GM23248 (cell line): ENCODE data around the gene FLT1. TPM values are rescaled to one million over a fixed set of nuclear protein-coding genes. Genes with fewer than 3 reads are reported as not detected.

Experiments
- DNase-seq: peaks from one replicate; pipeline ENCODE4 v3.0.0-alpha.2; 2015
- H2AFZ ChIP-seq: fragments of 200-600 bp; sonication (generic); 2 replicates; pipeline ENCODE4 v1.6.1; 2016; ENCODE audit warnings: antibody characterized with exemption
- H3F3A ChIP-seq: fragments of 200-600 bp; sonication (generic); 2 replicates; pipeline ENCODE4 v1.6.1; 2016; ENCODE audit warnings: mild to moderate bottlenecking, antibody characterized with exemption, mixed run types; ENCODE audit not compliant: insufficient read depth
- H3K27ac ChIP-seq: fragments of 200-600 bp; sonication (generic); 2 replicates; pipeline ENCODE4 v1.5.1; 2016; ENCODE audit warnings: mild to moderate bottlenecking
- H3K27me3 ChIP-seq: fragments of 200-600 bp; sonication (generic); replicated peaks from 2 replicates; pipeline ENCODE4 v1.6.1; 2016; ENCODE audit warnings: mild to moderate bottlenecking; ENCODE audit not compliant: insufficient read depth
- H3K36me3 ChIP-seq: fragments of 200-600 bp; sonication (generic); 2 replicates; pipeline ENCODE4 v1.6.1; 2016; ENCODE audit warnings: low read depth, mild to moderate bottlenecking
- H3K4me1 ChIP-seq: fragments of 200-600 bp; sonication (generic); 2 replicates; pipeline ENCODE4 v1.6.1; 2016; ENCODE audit warnings: mild to moderate bottlenecking; ENCODE audit not compliant: insufficient read depth
- H3K4me2 ChIP-seq: fragments of 200-600 bp; sonication (generic); one replicate; pipeline ENCODE4 v1.6.1; 2016; ENCODE audit warnings: mild to moderate bottlenecking; ENCODE audit not compliant: unreplicated experiment
- H3K4me3 ChIP-seq: fragments of 200-600 bp; sonication (generic); 2 replicates; pipeline ENCODE4 v1.5.1; 2016; ENCODE audit warnings: mild to moderate bottlenecking
- H3K79me2 ChIP-seq: fragments of 200-600 bp; sonication (generic); 2 replicates; pipeline ENCODE4 v1.6.1; 2016; ENCODE audit warnings: mild to moderate bottlenecking; ENCODE audit not compliant: insufficient read depth
- H3K9ac ChIP-seq: fragments of 200-600 bp; sonication (generic); 2 replicates; pipeline ENCODE4 v1.6.1; 2016; ENCODE audit warnings: mild to moderate bottlenecking
- H3K9me2 ChIP-seq: fragments of 200-600 bp; sonication (generic); 2 replicates; pipeline ENCODE4 v1.6.1; 2016; ENCODE audit warnings: mixed run types, mild to moderate bottlenecking, moderate library complexity; ENCODE audit not compliant: insufficient read depth
- H3K9me3 ChIP-seq: fragments of 200-600 bp; sonication (generic); one replicate; pipeline ENCODE4 v1.6.1; 2017; ENCODE audit warnings: low read depth
- H4K20me1 ChIP-seq: fragments of 200-600 bp; sonication (generic); 2 replicates; pipeline ENCODE4 v1.6.0; 2016; ENCODE audit not compliant: insufficient read depth
- EZH2 ChIP-seq: fragments of 200-600 bp; sonication (generic); IDR thresholded peaks from 2 replicates; pipeline ENCODE4 v1.6.1; 2018; ENCODE audit warnings: antibody characterized with exemption, mild to moderate bottlenecking; ENCODE audit not compliant: insufficient read depth, poor library complexity, severe bottlenecking
- EZH2phosphoT487 ChIP-seq: fragments of 200-600 bp; sonication (generic); IDR thresholded peaks from 2 replicates; pipeline ENCODE4 v1.6.1; 2018; ENCODE audit warnings: antibody characterized with exemption, moderate library complexity, mild to moderate bottlenecking, low read depth; ENCODE audit not compliant: insufficient read depth
- WGBS, 2 experiments: methylation state at CpG; one replicate each; pipeline ENCODE4 v1.1.6; 2015 to 2017; ENCODE audit warnings: low lambda C conversion rate in 2 of 2, low coverage in 1 of 2; ENCODE audit errors: missing lambda C conversion rate in 2 of 2; 5-methylcytosine and 5-hydroxymethylcytosine counted together
- in situ Hi-C: fragments of 300-500 bp; cut with MboI; formaldehyde crosslinking; loops from 2 replicates; pipeline ENCODE4 v1.15.0; 2020
- polyA plus RNA-seq: library from polyadenylated mRNA; unstranded; fragments of >200 nt; fragmentation: Nextera tagmentation; extraction: Ambion mirVana; gene quantifications from 2 replicates; pipeline ENCODE4 v1.2.1, GENCODE V29; 2016
- total RNA-seq: library from RNA; depleted of rRNA; stranded (reverse); fragments of >200 nt; shearing (Covaris generic); gene quantifications from 2 replicates; pipeline ENCODE4 v1.2.3, GENCODE V29; 2014

Gene FLT1
- total and polyA plus RNA-seq, 2 experiments from 2014 or later: 12.9 to 18.6 TPM

- Histone ChIP-seq H3K9me2 (no peaks in the 10 kb centered on the region), H3K9me3 (no peaks in the 10 kb centered on the region), H3K27ac (no peak overlapping the region), H3K4me3 (no peak overlapping the region), H3K27me3 (no peaks in the 10 kb centered on the region), H2AFZ (no peak overlapping the region), H3K36me3 (peaks cover 13% of the 10 kb centered on the region), H3K4me2 (no peak overlapping the region), H3F3A (no peaks in the 10 kb centered on the region), H3K79me2 (no peaks in the 10 kb centered on the region), H3K4me1 (no peaks in the 10 kb centered on the region), H4K20me1 (no peaks in the 10 kb centered on the region), H3K9ac (no peak overlapping the region)
- in situ Hi-C loops: no loop called here
- DNase-seq: no peak
- TF ChIP-seq EZH2phosphoT487: no peak
- TF ChIP-seq EZH2: no peak
Observed at GRCh38 chr13:28268800-28269223, 226.1 kb downstream of the FLT1 start.

GRCh38 chr13:28267497-28267896 lies 227.4 kb downstream of the FLT1 start:
- no peak overlapping the region for H3K4me2 ChIP-seq
- 96 to 98% methylated on average over 4 of the region's 4 CpGs for WGBS, 2 experiments
- H3K27me3 ChIP-seq: no peaks in the 10 kb centered on the region
- no peak for TF ChIP-seq EZH2
- TF ChIP-seq EZH2phosphoT487: no peak
- no peak overlapping the region for H3K4me3 ChIP-seq
- no peaks in the 10 kb centered on the region for H3K79me2 ChIP-seq
- H3K36me3 ChIP-seq: peaks cover 10% of the 10 kb centered on the region
- no peak overlapping the region for H3K27ac ChIP-seq
- no peak for DNase-seq
- H3K4me1 ChIP-seq: no peaks in the 10 kb centered on the region
- H3K9me2 ChIP-seq: no peaks in the 10 kb centered on the region
- no peaks in the 10 kb centered on the region for H3K9me3 ChIP-seq
- no peaks in the 10 kb centered on the region for H3F3A ChIP-seq
- no peak overlapping the region for H2AFZ ChIP-seq
- no peaks in the 10 kb centered on the region for H4K20me1 ChIP-seq
- no peak overlapping the region for H3K9ac ChIP-seq
- in situ Hi-C loops: no loop called here

- H3K9ac ChIP-seq: no peak overlapping the region
- H3K9me3 ChIP-seq: no peaks in the 10 kb centered on the region
- no peak overlapping the region for H3K4me3 ChIP-seq
- 94 to 97% methylated on average over 3 of the region's 3 CpGs for WGBS, 2 experiments
- DNase-seq: no peak
- no peaks in the 10 kb centered on the region for H3F3A ChIP-seq
- no peak overlapping the region for H2AFZ ChIP-seq
- H3K36me3 ChIP-seq: peaks cover 34% of the 10 kb centered on the region
- TF ChIP-seq EZH2phosphoT487 (no peak), EZH2 (no peak)
- no peaks in the 10 kb centered on the region for H3K9me2 ChIP-seq
- in situ Hi-C loops: no loop called here
- H3K27me3 ChIP-seq: no peaks in the 10 kb centered on the region
- no peak overlapping the region for H3K4me2 ChIP-seq
- no peak overlapping the region for H3K27ac ChIP-seq
- H3K79me2 ChIP-seq: peaks cover 9% of the 10 kb centered on the region; the same call in 1 of the 2 replicates
- H4K20me1 ChIP-seq: no peaks in the 10 kb centered on the region
- H3K4me1 ChIP-seq: no peaks in the 10 kb centered on the region
Observed at GRCh38 chr13:28258417-28258816, 236.5 kb downstream of the FLT1 start.

- Histone ChIP-seq H3K27me3 (no peaks in the 10 kb centered on the region), H2AFZ (no peak overlapping the region), H3K9me3 (no peaks in the 10 kb centered on the region), H3K9ac (no peak overlapping the region), H4K20me1 (no peaks in the 10 kb centered on the region), H3F3A (no peaks in the 10 kb centered on the region), H3K4me2 (no peak overlapping the region), H3K4me3 (no peak overlapping the region), H3K4me1 (no peaks in the 10 kb centered on the region), H3K9me2 (no peaks in the 10 kb centered on the region), H3K36me3 (peaks cover 26% of the 10 kb centered on the region), H3K79me2 (peaks cover 10% of the 10 kb centered on the region; the same call in 1 of the 2 replicates), H3K27ac (no peak overlapping the region)
- WGBS, 2 experiments: 94 to 98% methylated on average over 4 of the region's 4 CpGs
- TF ChIP-seq EZH2phosphoT487: no peak
- TF ChIP-seq EZH2: no peak
- no peak for DNase-seq
- in situ Hi-C loops: no loop called here
Observed at GRCh38 chr13:28257305-28257704, 237.6 kb downstream of the FLT1 start.

GRCh38 chr13:28252547-28252946 lies 242.4 kb downstream of the FLT1 start:
- Histone ChIP-seq H3K4me2 (no peak overlapping the region), H2AFZ (no peak overlapping the region), H3K9me2 (no peaks in the 10 kb centered on the region), H3K4me3 (no peak overlapping the region), H3K79me2 (peaks cover 52% of the 10 kb centered on the region), H3K27ac (no peak overlapping the region), H3K36me3 (peaks cover 11% of the 10 kb centered on the region; the same call in 1 of the 2 replicates), H4K20me1 (no peaks in the 10 kb centered on the region), H3F3A (no peaks in the 10 kb centered on the region), H3K9ac (no peak overlapping the region), H3K27me3 (no peaks in the 10 kb centered on the region), H3K9me3 (no peaks in the 10 kb centered on the region), H3K4me1 (no peaks in the 10 kb centered on the region)
- 97 to 100% methylated on average over 1 of the region's 1 CpG for WGBS, 2 experiments
- no peak for DNase-seq
- in situ Hi-C loops: no loop called here
- no peak for TF ChIP-seq EZH2
- no peak for TF ChIP-seq EZH2phosphoT487
